Skin epidermis (tissue), 12 donors: ENCODE data around the gene SOCS6.

Experiments
- H3K27ac ChIP-seq, 21 experiments: fragments of 200-600 bp; sonication (generic) in 11 of 21; one replicate each; pipeline ENCODE4 v1.5.0; 2020; ENCODE audit warnings: mild to moderate bottlenecking in 3 of 21, inconsistent platforms in 2 of 21, moderate library complexity in 2 of 21
- H3K4me3 ChIP-seq, 7 experiments: fragments of 200-600 bp; sonication (generic) in 2 of 7; one replicate each; pipeline ENCODE4 v1.5.0; 2020; ENCODE audit warnings: inconsistent platforms in 2 of 7, mild to moderate bottlenecking in 2 of 7, moderate library complexity in 1 of 7

Gene SOCS6

GRCh38 chr18:70288171-70288850, 534 bp upstream of the SOCS6 start:
- Histone ChIP-seq H3K27ac (peak overlapping the region; percentile 49 to 93 (median 87)), H3K4me3 (peak overlapping the region; percentile 46 to 72 (median 59))

DNA sequence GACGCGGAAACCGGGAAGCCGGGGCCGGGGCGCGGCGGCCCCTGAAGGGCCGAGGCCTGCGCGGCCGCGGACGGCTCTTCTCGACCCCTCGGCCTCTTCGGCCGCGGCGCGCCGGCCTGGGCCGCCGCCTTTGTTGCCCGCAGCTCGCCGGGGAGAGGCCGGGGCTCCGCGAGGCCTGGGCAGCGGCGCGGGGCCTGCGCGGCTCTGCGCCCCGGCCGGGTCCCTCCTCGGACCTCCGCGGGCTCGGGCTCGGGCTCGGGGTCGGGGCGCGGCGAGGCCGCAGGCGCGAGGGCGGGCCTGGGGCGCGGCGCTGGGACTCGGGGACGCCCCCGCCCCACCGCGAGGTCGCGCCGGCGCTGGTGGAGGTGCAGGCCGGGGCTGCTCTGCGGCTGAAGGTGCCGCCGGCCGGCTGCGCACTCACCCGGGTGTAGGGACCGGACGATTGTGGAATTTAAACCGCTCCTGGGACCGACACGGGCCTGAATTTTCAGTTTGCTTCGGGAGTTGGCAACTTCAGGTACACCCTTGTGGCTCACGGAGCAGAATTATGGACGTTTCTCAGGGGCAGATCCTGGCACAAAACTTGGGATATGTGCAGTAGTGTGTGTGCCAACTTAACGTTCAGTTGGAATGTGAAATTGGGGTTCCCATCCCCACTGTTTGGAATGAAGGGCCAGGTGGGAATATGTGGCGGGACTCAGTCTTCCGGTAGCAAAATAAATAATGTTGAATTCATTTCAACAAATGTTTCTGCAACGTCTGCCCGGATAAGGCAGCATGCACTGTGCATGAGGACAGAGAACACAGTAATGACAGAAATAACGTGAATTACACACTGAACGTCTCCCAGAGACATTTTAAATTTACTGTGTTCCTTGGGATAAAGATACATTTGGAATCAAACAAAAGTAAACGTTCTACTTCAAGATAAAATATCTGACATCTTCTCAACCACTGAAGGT, 787 bp downstream of the SOCS6 start:
- Histone ChIP-seq H3K27ac (peak overlapping the region; percentile 46 to 93 (median 87)), H3K4me3 (peak overlapping the region; percentile 46 to 72 (median 59))

DNA sequence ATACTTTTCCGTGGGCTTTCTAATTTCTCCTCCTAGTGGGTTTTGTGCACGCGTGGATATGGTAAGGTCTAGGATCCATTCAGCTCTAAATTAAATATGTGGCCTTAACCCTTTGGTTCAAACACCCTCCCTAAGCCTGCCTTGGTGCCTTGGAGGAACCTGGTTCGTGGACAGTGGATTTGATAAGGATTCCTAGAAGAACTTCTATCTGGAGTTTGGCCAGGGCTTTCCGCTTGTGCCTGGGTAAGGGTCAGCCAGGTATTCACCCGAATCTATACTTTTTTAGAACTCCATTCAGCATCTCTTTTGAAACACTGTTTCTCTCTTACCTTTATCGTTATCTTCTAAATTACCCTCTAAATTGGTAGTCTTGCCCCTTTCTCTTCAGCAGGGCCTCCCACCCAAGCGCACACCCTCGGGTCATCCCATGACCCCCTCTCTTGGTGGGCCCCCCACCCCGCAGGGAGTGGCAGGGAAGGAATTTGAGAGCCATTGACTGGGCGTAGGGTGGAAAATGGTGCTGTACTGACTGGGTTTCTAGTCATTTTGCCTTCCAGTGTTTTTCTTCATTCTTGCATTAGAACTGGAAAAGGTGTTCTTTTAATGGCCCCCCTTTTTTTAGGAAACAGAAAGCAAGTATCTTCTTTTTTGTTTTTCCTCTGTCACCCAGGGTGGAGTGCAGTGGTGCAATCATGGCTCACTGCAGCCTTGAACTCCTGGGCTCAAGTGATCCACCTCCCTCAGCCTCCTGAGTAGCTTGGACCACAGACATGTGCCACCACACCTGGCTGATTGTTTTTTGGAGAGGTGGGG, 1.8 kb downstream of the SOCS6 start:
- H3K4me3 ChIP-seq, result peak overlapping the region; percentile 8 to 72 (median 56)
- peak overlapping the region in 12 of 21 experiments; percentile 70 to 93 (median 89) for H3K27ac ChIP-seq

DNA sequence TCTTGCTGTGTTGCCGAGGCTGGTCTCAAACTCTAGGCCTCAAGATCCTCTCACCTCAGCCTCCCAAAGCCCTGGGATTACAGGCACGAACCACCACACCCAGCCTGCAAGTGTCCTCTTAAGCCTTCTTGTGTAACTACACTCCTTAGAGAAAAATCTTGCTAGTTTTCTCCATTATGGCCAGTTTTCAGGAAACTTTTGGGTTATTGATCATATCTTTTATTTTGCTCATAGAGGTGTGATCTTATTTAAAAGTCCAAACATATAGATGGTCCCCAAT, 2.4 kb downstream of the SOCS6 start:
- no peak overlapping the region for H3K27ac ChIP-seq

GRCh38 chr18:70292628-70293027, 3.8 kb downstream of the SOCS6 start:
- no peak overlapping the region for H3K4me3 ChIP-seq
- no peak overlapping the region for H3K27ac ChIP-seq

More for the DNA sequence above, 2.4 kb downstream of the SOCS6 start:
- H3K4me3 ChIP-seq, result peak overlapping the region in 1 of 7 experiments; percentile 64

DNA sequence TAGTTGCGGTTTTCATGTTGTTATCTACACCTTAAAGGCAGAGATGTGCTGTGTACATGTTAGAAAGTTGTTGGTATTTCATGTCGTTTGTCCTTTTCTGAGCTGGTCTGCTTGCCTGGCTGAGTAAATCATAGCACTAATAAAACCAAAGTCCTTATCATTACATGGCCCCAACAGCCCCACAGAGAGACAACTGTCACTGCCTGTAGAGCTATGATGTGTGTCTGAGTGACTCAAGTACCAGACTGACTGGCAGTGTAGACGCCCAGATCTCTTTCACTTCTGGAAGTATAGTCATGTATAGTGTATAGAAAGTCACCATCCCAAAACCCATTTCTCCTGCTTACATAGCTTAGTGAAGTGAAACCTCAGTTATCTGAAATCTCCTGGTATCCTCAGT, 4.3 kb downstream of the SOCS6 start:
- Histone ChIP-seq H3K27ac (no peak overlapping the region), H3K4me3 (no peak overlapping the region)

DNA sequence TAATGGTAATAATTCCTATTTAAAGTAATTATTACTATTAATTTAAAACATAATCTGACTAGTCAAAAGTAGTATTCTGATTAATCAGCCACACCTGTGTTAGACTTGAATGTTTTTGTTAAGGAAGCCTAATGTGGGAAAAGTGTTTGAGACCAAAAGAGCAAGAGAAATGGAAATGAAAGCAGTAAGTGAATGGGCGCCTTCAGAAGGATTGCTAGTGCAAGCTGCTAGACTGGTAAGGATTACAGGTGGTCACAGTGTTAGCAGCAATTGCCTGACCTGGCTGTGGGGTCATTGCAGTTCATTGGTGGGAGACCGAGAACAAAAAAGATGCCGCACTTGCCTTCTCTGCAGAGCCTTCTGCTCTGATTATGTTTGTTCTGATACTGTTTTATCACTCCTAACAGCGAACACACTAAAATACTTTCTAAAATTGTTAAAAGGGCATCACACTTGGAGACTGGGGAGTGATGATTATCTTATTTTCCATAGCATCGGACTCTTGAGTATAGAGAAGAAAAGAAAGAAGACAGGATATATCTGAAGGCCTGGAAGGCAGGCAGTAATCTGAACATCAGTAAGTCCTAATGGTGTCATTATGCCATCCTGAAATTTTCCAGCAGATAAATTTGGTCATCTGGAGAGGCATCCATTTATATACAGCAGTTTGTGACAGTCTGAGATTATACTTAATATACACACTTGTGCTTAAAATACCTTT, 5.8 kb downstream of the SOCS6 start:
- Histone ChIP-seq H3K4me3 (no peak overlapping the region), H3K27ac (peak overlapping the region in 1 of 21 experiments; percentile 9)

DNA sequence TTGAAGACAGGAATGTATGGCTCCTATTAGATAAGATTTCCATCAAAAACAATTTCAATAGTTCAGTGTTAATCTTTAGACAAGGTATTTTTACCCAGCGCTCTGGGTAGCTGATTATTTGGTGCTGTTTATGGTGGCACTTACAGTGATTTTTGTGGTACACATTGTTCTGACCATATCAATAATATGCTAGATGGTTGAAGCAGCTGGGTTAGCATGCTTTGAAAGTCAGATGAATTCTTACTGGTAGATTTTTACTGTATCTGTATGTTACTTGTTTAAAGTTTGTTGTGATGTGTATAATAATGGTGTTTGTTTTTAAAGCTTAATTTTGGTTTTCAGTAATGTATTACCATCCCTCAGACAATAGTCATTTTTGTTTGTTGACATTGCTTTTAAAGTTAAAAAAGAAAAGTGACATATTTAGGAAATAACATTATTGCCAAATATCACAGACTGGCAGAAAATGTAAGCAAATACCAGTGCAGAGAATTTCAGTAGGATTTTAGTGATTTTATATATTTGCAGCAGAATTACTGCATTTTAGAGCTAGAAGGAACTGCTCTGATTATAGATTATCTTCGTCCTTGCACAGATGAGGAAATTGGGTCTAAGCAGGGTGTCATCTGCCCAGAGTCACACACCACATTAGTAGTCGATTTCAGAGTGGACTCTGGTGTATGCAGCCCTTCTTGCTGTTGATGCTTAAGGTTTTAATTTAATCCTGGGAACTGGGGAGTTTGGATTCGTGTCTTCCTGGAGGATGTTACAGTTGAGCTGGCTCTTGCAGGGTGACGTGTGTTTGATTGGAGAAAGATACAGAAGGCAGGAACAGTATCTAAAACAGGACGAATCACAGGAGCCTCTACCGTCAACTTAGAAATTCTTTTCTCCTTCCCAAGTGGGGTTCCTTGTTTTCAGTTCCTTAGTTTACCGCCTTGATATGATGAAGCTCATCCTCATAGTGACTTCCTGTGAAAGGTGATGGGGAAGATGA, 6.6 kb downstream of the SOCS6 start:
- H3K27ac ChIP-seq, result peak overlapping the region in 1 of 21 experiments; percentile 21
- no peak overlapping the region for H3K4me3 ChIP-seq

DNA sequence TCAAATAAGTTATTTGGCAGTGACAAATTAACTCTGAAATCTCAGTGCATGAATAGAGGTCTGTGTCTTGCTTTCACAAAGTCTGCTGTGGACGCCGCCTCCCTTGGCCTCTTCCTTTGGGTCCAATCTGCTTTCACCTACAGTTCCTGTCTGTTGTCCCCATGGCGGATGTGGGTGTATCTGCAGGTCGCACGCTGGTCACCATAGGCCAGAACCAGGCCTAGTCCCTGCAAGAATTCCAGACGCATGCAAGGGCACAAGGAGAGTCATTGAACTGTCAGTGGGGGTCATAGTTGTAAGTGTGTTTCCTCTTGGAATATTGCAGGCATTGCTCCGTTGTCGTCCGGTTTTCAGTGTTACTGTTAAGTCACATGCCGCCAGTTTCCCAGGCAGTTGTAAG, 7.4 kb downstream of the SOCS6 start:
- Histone ChIP-seq H3K27ac (peak overlapping the region in 2 of 21 experiments; percentile 21 to 49), H3K4me3 (no peak overlapping the region)

DNA sequence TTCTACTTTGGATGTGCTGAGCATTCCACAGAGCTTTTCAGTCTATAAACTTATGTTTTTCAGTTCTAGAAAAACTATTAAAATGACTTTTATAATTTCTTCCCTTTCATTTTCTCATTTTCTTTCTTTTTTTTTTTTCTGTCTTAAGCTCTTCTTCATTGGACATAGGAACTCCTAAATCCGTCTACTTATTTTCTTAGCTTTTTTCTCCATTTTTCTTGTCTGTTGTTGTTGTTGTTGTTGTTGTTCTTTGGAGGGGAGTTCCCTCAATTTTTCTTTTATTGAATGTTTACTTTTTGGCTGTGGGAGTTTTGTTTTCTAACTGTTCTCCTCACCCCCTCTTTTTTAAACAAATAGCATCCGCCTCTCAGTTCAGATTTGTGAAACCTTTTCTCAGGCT, 7.9 kb downstream of the SOCS6 start:
- H3K27ac ChIP-seq, result peak overlapping the region in 1 of 21 experiments; percentile 49

DNA sequence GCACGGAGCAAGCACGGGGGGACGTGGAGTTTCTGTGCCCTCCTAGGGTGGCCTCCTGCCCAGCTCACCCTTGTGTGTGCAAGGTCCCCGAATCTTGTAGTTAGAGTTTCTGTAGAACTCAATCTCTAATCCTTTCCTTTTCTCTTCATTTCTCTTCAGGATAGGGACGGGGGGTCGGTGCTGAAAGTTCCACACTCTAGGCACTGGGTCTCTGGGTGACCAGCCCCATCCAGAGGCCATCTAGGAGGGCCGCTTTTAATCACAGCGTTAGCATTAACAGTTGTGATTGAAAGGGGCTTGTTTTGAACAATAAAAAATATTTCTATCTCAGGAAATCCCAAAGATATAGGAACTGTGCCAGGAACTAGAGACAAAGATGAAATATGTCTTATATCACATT, 10.5 kb downstream of the SOCS6 start:
- Histone ChIP-seq H3K4me3 (no peak overlapping the region), H3K27ac (no peak overlapping the region)

More for the DNA sequence above, 7.9 kb downstream of the SOCS6 start:
- H3K4me3 ChIP-seq, result no peak overlapping the region

- H3K4me3 ChIP-seq, result no peak overlapping the region
- H3K27ac ChIP-seq, result no peak overlapping the region
These were observed 12.8 kb downstream of the SOCS6 start for GRCh38 chr18:70301667-70302066.

- no peak overlapping the region for H3K4me3 ChIP-seq
- no peak overlapping the region for H3K27ac ChIP-seq
These were observed 19.9 kb downstream of the SOCS6 start for GRCh38 chr18:70308555-70309294.

DNA sequence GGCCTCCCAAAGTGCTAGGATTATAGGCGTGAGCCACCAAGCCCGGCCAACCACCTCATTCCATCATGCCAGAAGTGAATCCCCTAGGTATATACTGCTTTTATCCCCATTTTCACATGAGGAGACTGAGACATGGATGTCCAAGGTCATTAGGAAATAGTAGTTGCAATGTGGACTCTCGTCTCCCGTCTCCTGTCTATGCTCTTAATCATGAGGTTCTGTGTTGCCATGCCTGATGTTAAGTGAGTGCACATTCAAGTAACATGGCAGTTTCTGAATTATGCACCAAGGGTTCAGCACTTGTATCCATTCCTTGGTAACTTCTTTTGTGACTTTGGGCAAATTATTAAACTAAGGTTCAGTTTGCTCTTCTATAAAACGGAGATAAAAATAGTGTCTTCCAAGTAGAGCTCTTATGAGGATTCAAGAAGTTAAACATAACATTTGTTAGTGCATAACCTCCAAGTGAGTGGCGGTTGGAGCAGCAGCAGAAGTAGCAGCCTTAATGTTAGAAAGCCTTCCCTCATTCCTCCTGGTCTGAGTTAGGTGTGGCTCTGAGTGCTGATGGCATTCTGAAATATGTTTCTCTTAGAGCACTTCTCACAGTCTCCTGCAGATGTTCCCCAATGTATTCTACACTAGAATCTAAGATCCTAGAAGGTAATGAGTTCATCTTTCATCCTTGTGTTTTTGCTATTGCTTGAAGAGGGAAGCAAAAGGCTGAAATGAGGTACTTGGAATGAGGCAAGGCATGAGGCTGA, 21.9 kb downstream of the SOCS6 start:
- no peak overlapping the region for H3K27ac ChIP-seq
- no peak overlapping the region for H3K4me3 ChIP-seq

GRCh38 chr18:70311726-70312125, 22.9 kb downstream of the SOCS6 start:
- no peak overlapping the region for H3K4me3 ChIP-seq
- H3K27ac ChIP-seq, result no peak overlapping the region

DNA sequence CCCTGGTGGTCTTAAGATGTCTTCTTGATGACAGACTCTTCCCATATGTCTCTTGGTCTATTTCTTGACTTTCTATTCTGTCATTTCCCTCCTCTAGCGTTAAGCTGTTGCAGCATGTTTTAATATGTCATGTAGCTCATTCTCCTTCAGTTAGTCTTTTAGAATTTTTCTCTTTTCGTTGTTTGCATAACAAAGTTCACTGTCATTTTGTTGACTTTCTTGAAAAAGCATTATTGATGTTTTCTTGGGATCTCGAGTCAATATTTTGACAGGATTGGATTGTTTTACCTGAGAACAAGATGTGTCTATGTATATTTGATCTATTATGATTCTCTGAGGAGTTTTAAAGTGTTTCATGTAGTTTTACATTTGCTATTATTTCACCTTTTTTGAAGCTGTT, 24.8 kb downstream of the SOCS6 start:
- no peak overlapping the region for H3K4me3 ChIP-seq
- no peak overlapping the region for H3K27ac ChIP-seq
